T-helper 2 cell (primary cell): ENCODE data around the gene CAMK2D.

Experiments used
- DNase-seq, 5 experiments: peaks; one replicate each; pipeline versions ENCODE4 v3.0.0 to v3.0.0-alpha.2; 2012 to 2022

The CAMK2D gene

GRCh38 chr4:113637363-113637762 lies 124.2 kb downstream of the CAMK2D start:
- DNase-seq, result peak in 2 of 5 experiments; percentile 0 to 47

GRCh38 chr4:113636877-113637276 lies 124.7 kb downstream of the CAMK2D start:
- peak in 3 of 5 experiments; percentile 3 to 88 (median 78) for DNase-seq

GRCh38 chr4:113636438-113636818 lies 125.1 kb downstream of the CAMK2D start:
- DNase-seq, result peak in 2 of 5 experiments; percentile 38 to 68

- no peak for DNase-seq
Measured at GRCh38 chr4:113635739-113636437, 125.7 kb downstream of the CAMK2D start.

- no peak for DNase-seq
Measured at GRCh38 chr4:113634081-113634969, 127.2 kb downstream of the CAMK2D start.

GRCh38 chr4:113633467-113633866 lies 128.1 kb downstream of the CAMK2D start:
- DNase-seq, result no peak

- DNase-seq, result no peak
Measured at GRCh38 chr4:113628711-113629110, 132.8 kb downstream of the CAMK2D start.

- no peak for DNase-seq
Measured at GRCh38 chr4:113627321-113627720, 134.2 kb downstream of the CAMK2D start.

GRCh38 chr4:113625902-113626301 lies 135.6 kb downstream of the CAMK2D start:
- peak in 1 of 5 experiments; percentile 54 for DNase-seq

GRCh38 chr4:113623274-113623894 lies 138.2 kb downstream of the CAMK2D start:
- DNase-seq, result no peak

- no peak for DNase-seq
Measured at GRCh38 chr4:113621633-113622032, 139.9 kb downstream of the CAMK2D start.

GRCh38 chr4:113620032-113620431 lies 141.5 kb downstream of the CAMK2D start:
- no peak for DNase-seq

GRCh38 chr4:113619526-113619925 lies 142.0 kb downstream of the CAMK2D start:
- no peak for DNase-seq

GRCh38 chr4:113618205-113618604 lies 143.3 kb downstream of the CAMK2D start:
- DNase-seq, result no peak

- no peak for DNase-seq
Measured at GRCh38 chr4:113617195-113617594, 144.3 kb downstream of the CAMK2D start.

- DNase-seq, result no peak
Measured at GRCh38 chr4:113616443-113616842, 145.1 kb downstream of the CAMK2D start.

GRCh38 chr4:113614414-113614813 lies 147.1 kb downstream of the CAMK2D start:
- DNase-seq, result no peak

GRCh38 chr4:113613503-113613902 lies 148.0 kb downstream of the CAMK2D start:
- DNase-seq, result no peak

- no peak for DNase-seq
Measured at GRCh38 chr4:113610537-113610936, 151.0 kb downstream of the CAMK2D start.

- peak in 1 of 5 experiments; percentile 11 for DNase-seq
Measured at GRCh38 chr4:113607998-113608397, 153.5 kb downstream of the CAMK2D start.

- DNase-seq, result no peak
Measured at GRCh38 chr4:113607147-113607720, 154.3 kb downstream of the CAMK2D start.

GRCh38 chr4:113604955-113605354 lies 156.6 kb downstream of the CAMK2D start:
- DNase-seq, result no peak

- DNase-seq, result no peak
Measured at GRCh38 chr4:113603911-113604310, 157.6 kb downstream of the CAMK2D start.
